HG02763 (cell line): ENCODE measurements around the gene KCNJ1.

ENCODE experiments used
- ATAC-seq: cut with Tn5 transposase; IDR thresholded peaks from one replicate; pipeline ENCODE4 v1.9.1; 2021; ENCODE audit warnings: mild to moderate bottlenecking, moderate library complexity; ENCODE audit not compliant: unreplicated experiment

KCNJ1 gene

DNA sequence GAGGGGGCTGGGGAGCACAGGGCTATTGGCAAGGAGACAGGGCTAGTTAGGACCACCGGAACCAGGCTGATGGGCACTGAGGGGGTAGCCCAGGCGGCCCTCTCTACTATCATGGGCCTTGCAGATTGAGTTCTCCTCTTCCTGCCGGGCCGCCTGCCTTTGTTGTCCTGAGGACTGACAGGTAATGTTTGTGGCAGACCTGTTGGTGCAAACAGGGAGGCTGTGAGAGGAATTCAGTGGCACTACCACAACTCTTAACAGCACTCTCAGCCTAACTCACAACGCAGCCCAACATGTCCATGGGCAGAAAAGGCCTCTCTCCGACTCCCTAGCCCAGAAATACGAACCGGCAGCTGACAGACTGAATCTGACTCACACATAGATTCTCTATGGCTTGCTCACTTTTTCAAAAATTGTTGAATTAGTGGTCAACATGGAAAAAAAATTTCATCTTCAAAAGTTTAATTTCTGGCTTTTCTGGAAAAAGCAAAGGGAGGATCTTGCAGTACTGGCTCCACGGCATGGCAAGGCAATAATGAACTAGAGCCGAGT lies 35.5 kb upstream of the KCNJ1 start:
- no peak for ATAC-seq

DNA sequence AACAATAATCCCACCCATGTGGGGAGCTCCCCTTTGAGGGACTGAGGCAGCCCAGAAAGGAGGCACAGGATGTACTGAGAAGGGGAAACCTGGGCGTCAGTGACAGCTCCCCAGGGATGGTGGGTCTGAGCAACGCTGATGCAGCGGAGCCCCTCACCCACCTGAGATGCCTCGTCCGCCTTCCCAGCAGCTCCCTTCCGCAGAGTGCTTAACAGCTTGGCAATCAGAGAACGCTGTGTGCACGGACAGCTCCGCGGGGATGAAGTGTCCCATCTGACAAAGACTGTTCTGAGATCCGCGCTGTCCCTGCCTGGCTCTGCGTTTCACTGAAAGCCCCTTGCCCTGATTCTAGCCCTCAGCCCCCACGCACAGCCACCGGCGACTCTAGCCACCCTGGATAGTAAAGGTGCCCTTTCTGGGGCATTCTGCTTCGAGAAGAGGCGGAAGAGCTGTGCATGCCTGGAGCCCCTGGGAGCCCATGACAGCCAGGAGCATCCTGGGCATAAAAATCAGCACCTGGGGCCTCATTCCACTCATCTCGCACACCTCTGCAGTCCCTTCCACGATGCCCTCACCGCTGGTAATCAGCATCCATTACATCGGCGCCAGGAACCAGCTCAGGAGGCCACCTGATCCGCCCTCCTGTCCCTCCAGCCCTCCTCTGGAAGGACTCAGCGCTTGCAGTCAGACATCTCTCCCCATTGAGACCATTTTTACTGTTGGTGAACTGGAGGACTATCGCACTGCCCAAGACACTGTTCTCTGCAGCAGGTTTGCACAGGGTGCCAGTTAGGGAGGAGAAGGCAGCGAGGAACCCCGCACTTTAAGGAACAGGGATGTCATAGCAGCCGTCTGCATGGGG lies 34.8 kb upstream of the KCNJ1 start:
- no peak for ATAC-seq

DNA sequence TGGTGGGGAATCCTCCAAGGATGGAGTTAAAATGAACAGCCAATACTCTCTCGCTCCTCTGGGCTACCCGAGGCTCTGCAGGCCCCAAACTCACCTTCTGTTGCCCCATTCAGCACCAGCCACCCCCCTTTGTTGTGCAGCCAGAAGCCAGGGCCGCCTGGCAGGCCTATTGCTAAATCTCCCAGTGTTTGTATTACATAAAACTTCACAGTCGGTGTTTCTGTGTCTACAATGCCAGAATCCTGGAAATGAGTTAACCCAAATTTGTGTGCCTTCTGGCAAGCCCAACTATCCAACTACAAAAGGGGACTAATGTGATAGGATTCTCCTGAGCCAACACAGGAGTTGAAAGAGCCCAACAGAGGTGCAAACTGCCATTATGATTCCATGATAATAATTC lies 33.4 kb upstream of the KCNJ1 start:
- ATAC-seq, result no peak

DNA sequence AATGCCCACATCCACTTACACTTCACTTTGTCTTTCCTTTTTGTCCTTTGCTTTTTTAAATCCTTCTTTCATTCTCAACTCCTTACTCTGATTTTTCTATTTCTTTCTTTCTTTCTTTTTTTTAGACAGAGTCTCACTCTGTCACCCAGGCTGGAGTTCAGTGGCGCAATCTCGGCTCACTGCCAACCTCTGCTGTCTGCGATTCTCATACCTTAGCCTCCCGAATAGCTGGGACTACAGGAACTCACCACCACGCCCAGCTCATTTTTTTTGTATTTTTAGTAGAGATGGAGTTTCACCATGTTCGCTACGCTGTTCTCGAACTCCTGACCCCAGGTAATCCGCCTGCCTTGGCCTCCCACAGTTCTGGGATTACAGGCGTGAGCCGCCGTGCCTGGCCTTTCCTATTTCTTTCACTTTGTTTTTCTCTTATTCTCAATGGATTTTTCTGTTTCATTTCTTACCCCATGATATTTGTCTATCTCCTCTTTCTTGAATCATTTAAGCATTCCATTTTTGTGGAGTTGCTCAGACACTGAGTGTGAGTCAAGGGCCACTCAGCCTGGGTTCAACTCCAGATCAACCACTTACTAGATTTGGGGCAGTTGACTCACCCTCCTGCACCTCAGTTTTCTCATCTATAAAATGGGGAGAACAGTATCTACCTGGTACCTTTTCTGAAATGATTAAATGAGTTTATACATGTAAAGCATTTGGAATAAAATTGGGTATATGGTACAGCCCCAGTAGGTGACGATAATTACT lies 31.7 kb upstream of the KCNJ1 start:
- ATAC-seq, result no peak

DNA sequence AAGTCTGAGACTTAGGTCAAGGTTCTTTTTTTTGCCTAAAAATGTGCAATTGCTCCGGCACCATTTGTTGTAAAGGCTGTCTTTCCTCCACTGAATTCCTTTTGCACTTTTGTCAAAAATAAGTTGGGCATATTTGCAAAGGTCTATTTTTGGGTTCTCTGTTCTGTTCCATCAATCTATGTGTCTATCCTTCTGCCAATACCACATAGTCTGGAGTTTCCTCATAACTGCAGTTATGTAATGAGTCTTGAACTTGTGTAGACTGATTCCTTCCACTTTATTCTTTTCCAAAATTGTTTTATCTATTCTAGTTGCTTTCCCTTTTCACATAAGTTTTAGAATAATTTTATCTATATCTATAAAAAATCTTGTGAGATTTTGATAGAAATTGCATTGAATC lies 30.7 kb upstream of the KCNJ1 start:
- ATAC-seq, result no peak

DNA sequence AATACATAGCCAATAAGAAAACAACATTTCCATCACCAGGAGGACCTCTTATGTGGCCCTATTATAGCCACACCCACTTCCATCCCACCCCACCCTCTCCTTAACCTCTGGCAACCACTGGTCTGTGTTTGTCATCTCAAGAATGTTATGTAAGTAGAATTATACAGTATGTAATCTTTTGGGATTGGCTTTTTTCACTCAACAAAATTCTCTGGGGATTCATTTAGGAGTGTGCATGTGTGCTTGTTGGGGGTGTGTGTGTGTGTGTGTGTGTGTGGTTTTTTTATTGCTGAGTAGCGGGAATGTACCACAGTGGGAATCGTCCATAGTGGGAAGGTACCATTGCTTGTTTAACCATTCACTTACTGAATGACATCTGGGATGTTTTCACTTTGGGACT lies 29.3 kb upstream of the KCNJ1 start:
- no peak for ATAC-seq

DNA sequence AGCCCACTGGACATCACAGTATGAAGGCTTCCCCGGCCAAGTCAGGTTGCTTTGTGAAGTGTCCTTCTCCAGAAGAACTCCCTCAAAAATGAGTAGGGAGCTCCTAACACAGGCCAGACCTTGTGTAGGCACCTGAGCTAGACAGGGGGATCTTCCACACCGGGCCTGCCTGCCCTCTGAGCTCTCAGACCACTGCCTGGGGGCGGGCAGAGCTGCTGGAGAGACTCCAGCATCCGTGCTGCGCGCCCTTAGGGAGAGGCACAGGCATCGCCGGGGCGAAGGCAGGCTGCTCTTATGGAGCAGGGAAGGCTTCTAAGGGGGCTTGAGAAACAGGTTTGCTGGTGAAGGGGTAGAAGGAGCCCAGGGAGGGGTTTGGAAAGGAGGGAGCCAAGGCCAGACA lies 28.4 kb upstream of the KCNJ1 start:
- no peak for ATAC-seq

DNA sequence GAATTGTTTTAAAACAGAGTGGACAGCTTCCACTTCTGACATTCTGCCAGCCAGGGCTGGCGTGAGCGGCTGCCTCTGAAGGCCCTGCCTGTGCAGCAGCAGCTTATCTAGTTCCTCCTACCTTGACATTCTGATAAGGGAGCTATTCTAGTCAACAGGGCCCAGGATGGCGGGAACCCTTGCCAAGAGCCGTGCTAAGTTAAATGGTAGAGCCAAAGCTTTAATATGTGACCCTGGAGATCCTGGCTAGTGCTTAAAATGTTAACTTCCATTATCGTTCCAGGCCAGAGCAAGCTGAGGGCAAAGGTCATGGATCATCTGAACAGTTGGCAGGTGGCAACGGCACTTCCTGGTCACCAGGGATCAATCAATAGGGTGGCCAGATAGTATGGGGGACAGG lies 27.6 kb upstream of the KCNJ1 start:
- no peak for ATAC-seq

DNA sequence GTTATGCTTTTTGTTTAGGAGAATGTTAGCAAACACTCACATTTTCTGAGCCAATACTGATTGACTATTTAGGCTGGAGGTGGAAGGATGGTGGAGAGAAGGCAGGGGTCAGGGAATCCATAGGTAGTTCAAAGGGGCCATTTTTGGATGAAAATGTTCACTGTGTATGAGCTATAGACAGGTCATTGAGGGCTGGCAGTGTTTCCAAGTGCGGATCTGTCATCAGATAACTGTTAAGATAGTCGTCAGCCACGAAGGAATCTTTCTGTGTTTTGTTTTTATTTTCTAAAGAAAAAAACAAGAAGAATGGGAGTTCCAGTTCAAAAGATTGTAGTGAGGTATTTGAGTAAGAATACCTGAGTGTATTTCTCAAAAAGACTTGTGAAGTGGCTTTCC lies 27.2 kb upstream of the KCNJ1 start:
- peak; percentile 9 for ATAC-seq

DNA sequence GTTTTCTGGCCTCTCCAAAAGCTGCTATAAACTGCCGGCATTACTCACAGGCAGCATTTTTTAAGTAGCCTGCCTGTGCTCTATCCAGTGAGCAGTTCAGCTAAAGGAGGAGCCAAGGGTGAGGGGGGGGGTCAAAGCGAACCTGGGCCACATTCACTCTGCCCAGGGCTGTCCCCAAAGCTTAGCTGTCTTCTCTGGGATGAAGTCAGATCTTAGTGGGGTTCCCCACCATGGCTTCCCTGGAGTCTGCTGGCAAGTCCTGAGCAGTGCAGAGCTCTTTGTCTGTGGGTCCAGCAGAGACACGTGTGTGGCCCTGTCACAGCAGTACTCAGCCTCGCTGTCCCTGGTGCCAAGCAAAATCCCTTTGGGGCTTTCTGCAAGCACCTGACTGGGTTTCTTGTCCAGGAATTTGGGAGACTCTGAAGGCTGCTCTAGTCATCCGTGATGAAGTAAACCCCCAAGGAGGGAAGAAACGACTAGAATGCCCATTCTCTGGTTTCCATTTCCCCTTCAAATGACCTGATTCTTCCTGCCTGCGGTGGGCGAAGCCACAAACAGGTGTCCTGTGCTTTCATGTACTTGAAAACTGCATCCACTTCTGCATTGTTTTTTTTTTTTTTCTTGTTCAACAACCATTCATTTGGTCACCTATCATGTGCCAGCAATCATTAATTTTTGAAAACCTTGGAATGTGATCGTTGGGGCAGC lies 26.6 kb upstream of the KCNJ1 start:
- ATAC-seq, result peak; percentile 74

DNA sequence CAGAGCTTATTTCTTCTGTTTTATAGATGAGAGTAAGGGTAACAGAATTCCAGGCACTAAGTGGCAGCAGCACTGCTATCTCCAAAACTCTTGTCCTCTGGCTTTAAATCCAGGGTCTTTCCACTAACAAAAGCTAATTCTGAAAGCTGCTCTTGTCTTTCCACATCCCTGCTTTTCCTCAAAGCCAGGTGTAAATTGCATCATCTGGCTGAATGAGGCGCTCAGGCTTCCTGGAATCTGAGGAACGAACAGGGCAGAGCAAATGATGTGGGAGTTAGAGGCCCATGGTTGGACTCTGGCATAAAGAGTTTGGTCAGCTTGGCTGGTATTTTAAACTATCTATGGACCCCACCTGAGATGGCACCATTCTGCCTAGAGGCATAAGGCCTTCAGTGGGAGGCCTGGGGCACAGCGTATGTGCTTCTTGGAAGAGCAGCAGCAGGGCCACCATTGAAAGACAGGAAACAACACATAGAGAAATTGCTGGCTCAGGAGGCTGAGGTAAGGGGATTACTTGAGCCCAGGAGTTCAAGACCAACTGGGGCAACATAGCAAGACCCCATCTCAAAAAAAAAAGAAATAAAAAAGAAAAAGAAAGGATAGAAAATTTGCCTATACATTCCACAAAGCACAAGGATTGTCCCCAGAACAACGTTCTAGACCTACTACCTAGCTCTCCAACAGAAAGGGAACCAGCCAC lies 25.9 kb upstream of the KCNJ1 start:
- no peak for ATAC-seq

DNA sequence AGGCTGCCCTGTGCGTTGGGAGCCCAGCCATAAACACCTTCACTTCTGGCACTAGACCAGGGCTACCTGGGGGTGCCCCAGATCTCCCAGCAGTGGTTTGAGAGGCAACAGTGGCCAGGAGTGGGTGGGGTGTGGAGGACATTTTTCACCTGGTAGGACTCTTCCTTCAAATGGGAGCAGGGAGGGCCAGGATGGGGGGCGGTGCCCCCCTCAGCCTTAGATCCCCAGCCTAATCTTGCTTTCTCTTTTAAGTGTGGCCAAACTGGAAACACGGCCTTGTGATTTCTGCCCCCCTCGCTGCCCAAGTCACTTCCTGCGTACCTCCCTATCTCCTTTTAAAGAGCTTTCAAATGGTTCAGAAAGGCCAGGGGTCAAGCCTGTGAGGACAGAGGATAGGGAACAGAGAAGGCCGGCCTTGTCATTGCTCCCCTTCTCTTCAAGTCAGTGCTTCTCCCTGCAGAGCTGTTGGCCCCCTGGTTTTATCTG lies 24.9 kb upstream of the KCNJ1 start:
- ATAC-seq, result no peak

DNA sequence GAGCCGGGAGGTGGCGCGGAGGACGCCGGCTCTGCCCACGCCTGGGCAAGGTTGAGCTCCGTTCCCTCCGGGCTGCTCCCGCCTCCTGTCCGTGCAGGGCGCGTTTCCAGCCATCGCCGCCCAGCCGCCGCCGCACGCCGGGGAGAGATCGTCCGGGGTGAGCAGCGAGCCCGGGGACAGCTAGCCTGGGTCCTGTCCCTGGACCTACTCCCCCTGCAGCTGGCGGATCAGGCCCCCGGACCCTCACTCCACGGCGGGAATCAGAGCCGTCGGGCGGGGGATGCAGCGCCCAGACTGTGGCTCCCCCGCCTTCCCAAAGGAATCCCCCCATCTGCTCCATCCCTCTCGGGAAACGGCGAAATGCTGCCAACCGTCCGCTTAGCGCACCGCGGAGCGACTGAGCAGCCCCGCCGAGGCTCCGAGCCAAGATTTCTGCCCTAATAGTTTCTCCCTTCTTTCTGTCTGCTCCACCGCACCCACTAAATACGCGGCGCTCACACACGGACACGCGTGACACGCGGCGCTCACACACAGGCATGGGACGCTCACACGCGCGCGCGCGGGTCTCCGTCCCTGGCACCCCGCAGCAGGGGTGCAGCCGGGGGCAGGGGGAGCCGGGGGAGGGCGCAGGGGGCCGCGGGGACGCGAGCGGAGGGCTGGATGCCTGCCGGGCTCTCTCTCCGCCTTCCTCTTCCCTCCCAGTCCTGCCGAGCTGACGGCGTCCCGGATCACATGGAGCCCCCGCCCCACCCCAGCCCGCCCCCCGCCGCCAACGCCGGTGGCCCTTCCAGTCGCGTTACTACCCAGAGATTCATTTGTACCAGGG lies 23.7 kb upstream of the KCNJ1 start, which contains the start of gene KCNJ5:
KCNJ5 (plus strand) TSS at position 814 of the 826 bp plus-strand sequence. CDS start 19,918 bp downstream, outside the sequence.
- no peak for ATAC-seq

DNA sequence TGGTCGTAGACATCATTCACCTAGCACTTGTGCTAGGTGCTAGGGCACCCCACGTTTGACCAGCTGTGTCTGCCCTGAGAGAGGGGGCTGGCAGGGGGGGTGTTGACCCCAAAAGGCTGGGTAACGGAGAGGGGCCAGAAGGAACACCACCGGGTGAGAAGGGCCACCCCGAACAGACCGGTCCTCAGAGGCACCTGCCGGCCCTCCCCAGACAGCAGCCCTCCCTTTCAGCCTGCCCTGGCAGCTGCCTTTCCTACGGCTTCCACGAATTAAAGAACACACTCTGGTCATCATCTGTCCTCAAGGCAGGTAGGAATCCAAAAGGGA lies 23.1 kb upstream of the KCNJ1 start:
- ATAC-seq, result no peak

DNA sequence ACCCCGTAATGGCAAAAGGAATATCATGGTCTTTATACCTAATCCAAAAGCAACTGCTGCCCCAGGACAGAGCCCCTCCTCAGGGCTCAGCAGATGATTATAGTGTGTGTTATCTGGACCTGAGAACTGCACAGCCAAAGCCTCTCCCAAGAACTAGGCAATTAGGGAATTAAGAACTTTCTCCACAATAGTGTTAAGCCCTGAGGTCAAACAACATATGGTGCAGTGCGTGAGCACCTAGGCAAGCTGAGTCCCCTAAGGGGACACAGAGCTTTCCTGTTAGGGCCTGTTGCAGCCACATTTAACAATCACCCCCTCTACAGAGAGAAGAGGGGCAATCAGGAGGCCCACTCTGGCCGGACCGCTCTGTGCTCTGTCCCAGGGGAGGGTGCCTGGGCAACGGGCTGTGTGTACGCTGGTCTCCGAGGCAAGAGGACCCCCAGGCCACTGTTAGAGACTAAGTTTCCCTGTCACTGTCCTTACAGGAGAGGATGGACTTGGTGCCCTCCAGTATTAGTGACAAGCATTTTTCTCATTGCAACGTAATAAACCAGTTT lies 22.6 kb upstream of the KCNJ1 start:
- no peak for ATAC-seq

DNA sequence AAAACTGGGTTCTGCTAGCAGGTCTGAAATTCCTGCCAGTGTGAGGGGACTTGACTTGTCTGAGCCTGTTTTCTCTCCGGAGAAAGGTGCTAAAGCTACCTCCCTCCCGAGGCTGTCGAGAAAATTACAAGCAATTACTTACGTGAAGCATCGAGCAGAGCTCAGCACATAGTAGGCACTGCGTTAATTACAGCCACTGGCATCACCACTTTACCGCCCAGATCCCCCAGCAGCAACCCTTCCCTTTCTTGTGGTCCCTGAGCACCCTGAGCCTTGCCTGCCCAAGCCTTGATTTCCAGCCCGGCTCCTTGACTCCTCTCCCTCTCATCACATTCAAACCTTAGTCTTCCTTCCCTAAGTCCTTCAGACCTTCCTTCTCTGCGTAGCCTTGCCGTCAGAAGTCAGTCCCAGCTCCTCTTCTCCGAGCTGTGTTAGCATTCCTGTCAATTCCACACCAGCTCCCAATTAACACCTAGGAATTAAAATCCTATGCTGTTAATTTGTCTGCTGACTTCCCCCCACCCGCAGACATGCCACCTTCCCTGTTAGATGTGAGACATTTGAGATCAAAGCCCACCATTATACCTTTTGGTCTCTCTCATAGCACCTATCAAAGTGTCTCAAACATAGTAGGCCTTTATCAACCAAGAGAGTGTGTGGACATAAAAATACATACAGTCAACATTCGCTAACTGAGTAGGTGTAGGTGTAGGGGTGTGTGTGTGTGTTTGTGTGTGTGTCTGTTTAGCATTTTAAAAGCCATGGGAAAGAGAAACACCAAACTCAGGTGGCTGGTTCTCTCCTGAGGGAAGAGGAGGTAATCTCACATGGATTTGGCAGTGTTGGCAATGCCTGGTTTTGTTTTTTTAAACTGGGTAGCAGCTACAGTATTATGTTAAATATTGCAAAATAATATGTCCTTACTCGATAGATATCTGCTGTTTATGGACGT lies 21.2 kb upstream of the KCNJ1 start:
- ATAC-seq, result no peak

DNA sequence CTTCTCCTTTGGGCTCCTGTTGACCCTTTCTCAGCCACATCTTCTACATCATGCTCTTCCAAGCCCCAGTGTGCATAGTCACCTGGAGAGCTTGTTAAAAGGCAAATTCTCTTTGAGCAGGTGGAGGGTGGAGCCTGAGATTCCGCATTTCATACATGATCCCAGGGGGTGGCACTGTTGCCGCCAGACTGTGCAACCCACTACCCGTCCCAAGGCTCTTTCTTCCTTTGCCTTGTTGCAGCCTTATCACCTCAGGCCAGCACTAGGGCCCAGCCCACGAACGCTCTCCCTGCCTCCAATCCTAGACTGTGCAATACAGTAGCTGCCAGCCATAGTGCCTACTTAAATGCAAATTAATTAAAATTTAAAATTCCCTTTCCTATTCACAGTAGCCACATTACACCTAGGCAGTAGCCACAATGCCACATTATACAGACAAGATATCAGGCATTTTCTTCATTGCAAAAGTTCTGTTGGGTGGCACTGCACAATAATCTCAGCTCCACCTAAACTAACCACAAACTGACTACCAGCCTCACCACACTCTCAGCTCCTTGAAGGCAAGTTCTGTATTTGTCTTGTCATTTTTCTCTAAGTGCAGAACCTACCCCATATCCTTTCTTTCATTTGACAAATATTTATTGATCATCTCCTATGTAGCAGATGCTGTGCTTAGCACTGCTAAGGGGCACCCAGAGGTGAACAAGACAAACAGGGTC lies 19.5 kb upstream of the KCNJ1 start:
- no peak for ATAC-seq
